Uterus (tissue), 2 donors: ENCODE measurements around the gene ZCCHC7.

ENCODE experiments used
- CTCF ChIP-seq, 4 experiments: fragments of 200-600 bp in 2 of 4; fragments of 450-650 bp in 2 of 4; sonication (generic) in 2 of 4; IDR thresholded peaks; one replicate each; pipeline ENCODE4 v1.5.1; 2016 to 2019; ENCODE audit warnings: antibody characterized with exemption in 4 of 4, mild to moderate bottlenecking in 2 of 4, moderate library complexity in 1 of 4
- POLR2A ChIP-seq, 2 donors: fragments of 450-650 bp; IDR thresholded peaks; one replicate each; pipeline ENCODE4 v1.6.1; 2016; ENCODE audit warnings: antibody characterized with exemption in 2 of 2, mild to moderate bottlenecking in 1 of 2, moderate library complexity in 1 of 2

DNA sequence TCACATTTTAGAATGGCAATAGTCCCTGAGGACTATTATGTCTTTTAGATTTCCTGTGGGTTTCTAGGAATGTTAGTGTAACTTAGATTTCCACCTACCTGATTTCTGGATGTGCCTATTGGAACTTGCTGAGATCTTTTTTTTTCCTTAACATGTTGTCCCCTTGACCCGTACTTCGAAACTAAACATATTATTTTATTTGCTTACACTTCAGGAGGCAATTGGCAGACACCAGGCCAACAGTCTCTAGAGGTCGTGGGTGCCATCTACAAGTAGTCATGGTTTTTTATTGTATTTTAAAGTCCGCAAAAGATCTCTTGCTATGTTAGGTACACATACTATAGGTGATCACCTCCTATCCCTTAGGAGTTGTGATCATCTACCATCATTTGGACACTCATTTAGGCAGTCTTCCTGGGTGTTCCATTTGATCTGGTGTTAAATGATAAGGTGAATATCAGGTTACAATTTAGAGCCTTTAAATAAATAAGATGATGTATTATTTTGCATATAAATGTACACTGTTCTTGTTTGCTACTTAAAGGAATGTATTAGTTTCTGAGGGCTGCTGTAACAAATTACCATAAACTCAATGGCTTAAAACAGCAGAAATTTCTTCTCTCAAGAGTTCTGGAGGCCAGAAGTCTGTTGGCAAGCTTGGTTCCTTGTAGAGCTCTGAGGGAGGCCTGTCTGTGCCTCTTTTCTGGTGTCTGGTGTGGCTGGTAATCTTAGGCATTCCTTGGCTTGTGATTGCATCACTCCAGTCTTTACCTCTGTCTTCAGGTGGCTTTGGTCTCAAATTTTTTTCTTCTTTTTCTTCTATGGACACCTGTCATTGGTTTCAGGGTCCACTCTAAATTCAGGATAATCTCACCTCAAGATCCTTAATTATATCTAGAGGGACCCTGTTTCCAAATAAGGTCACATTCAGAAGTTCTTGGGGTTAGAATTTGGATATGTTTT, 64.8 kb downstream of the ZCCHC7 start:
- TF ChIP-seq CTCF (IDR thresholded peaks at IDR 0.05) (no peak), POLR2A (IDR thresholded peaks at IDR 0.05) (no peak)
